Transverse colon (tissue), 4 donors: Measurements from ENCODE around the gene MEMO1. TPM values are rescaled to one million over a fixed set of nuclear protein-coding genes. Genes with fewer than 3 reads are reported as not detected.

ENCODE experiments used
- DNase-seq: peaks from one replicate; pipeline ENCODE4 v3.0.0-alpha.2; 2019
- H3K27ac ChIP-seq, 4 donors: fragments of 200-600 bp; sonication (generic); 2 replicates each; pipeline ENCODE4 v1.5.1; 2016 to 2018; ENCODE audit warnings: inconsistent platforms in 4 of 4
- H3K27me3 ChIP-seq: fragments of 200-600 bp; sonication (generic); 2 replicates; pipeline ENCODE4 v1.5.1; 2017; ENCODE audit warnings: inconsistent platforms
- H3K36me3 ChIP-seq, 4 donors: fragments of 200-600 bp; sonication (generic); 2 replicates each; pipeline ENCODE4 v1.5.1; 2017 to 2019; ENCODE audit warnings: inconsistent platforms in 4 of 4
- H3K4me1 ChIP-seq, 4 donors: fragments of 200-600 bp; sonication (generic); 2 replicates each; pipeline ENCODE4 v1.5.1; 2017 to 2020; ENCODE audit warnings: inconsistent platforms in 4 of 4
- H3K4me3 ChIP-seq, 4 donors: fragments of 200-600 bp; sonication (generic); 1 replicate in 1 of 4; 2 replicates in 3 of 4; pipeline versions ENCODE4 v1.5.1 to v1.6.1; 2017 to 2019; ENCODE audit warnings: inconsistent platforms in 4 of 4
- H3K9me3 ChIP-seq, 2 donors: fragments of 200-600 bp; sonication (generic); 2 replicates each; pipeline ENCODE4 v1.5.1; 2017 to 2019; ENCODE audit warnings: inconsistent platforms in 2 of 2
- CTCF ChIP-seq, 5 experiments: fragments of 200-600 bp in 3 of 5; fragments of 450-650 bp in 2 of 5; sonication (generic) in 3 of 5; IDR thresholded peaks; 1 replicate in 2 of 5; 2 replicates in 3 of 5; pipeline ENCODE4 v1.5.1; 2016 to 2017; ENCODE audit warnings: antibody characterized with exemption in 5 of 5, inconsistent platforms in 3 of 5, mild to moderate bottlenecking in 2 of 5, moderate library complexity in 1 of 5
- EP300 ChIP-seq: sonication (generic); formaldehyde crosslinking; IDR thresholded peaks from one replicate; pipeline ENCODE4 v1.6.1; 2017; ENCODE audit warnings: antibody characterized with exemption, low read depth
- POLR2A ChIP-seq: fragments of 450-650 bp; IDR thresholded peaks from one replicate; pipeline ENCODE4 v1.6.1; 2016; ENCODE audit warnings: antibody characterized with exemption, mild to moderate bottlenecking, moderate library complexity
- POLR2AphosphoS5 ChIP-seq, 3 donors: sonication (generic); formaldehyde crosslinking; IDR thresholded peaks; one replicate each; pipeline ENCODE4 v1.6.1; 2016; ENCODE audit warnings: antibody characterized with exemption in 3 of 3
- WGBS, 2 donors: methylation state at CpG; one replicate each; pipeline ENCODE4 v1.1.5; 2018; ENCODE audit warnings: low coverage in 1 of 2; 5-methylcytosine and 5-hydroxymethylcytosine counted together
- in situ Hi-C, 4 donors: fragments of 200-750 bp; cut with MboI; loops; one replicate each; pipeline versions ENCODE4 v1.15.0 to v1.15.1; 2017; ENCODE audit warnings: low sequenced_read_pairs in 3 of 4, low pct_ligation_motif_present in 1 of 4, low pct_unique_long_range_greater_than_20kb in 1 of 4
- intact Hi-C: fragments of 100-400 bp; cut with DNase I; formaldehyde crosslinking; loops from one replicate; pipeline ENCODE4 v1.15.1; 2023; ENCODE audit warnings: low total_unique reads
- total RNA-seq, 4 donors: library from RNA; depleted of rRNA; stranded (reverse); fragments of >200 nt; gene quantifications; one replicate each; pipeline ENCODE4 v1.1.0, GENCODE V29; 2016

MEMO1 gene
- total RNA-seq, 4 donors from 2014 or later, result 7.5 to 25.1 (median 17.0) TPM

DNA sequence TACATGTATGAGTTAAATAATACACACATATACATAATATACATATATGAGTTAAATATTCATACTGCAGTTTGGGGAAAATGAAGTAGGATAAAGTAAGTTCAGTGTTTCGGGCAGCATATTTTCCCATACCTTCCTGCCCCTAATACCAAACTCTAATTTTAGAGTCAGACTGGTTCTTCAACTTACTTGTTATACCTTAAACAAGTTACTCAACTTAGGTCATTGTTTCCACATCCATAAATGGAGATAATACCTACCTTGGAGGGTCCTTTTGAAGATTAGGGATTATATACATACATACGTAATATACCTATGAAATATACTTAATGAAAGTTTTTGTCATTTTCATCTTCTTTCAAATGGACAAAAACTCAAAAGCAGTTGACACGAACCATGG lies 8.4 kb downstream of the MEMO1 start:
- 92% methylated on average over 3 of the region's 3 CpGs for whole genome bisulfite sequencing, 2 donors
- no peak for DNase-seq
- TF ChIP-seq POLR2AphosphoS5 (IDR thresholded peaks at IDR 0.05) (no peak), EP300 (no peak), CTCF (IDR thresholded peaks at IDR 0.05) (no peak), POLR2A (no peak)
- Histone ChIP-seq H3K27ac (no peak overlapping the region), H3K4me3 (no peak overlapping the region), H3K27me3 (no peaks in the 10 kb centered on the region), H3K4me1 (peaks cover 0 to 16% (median 7%) of the 10 kb centered on the region in 4 donors), H3K36me3 (no peaks in the 10 kb centered on the region), H3K9me3 (no peaks in the 10 kb centered on the region)
- intact Hi-C loops (no loop called here), in situ Hi-C loops (no loop called here)

- Histone ChIP-seq H3K4me1 (peaks cover 0 to 6% (median 0%) of the 10 kb centered on the region in 4 donors), H3K27ac (no peak overlapping the region), H3K4me3 (no peak overlapping the region), H3K27me3 (no peaks in the 10 kb centered on the region), H3K9me3 (no peaks in the 10 kb centered on the region), H3K36me3 (no peaks in the 10 kb centered on the region)
- WGBS, 2 donors, result 92 to 100% methylated on average over 1 to 4 of the region's 4 CpGs
- no peak for TF ChIP-seq EP300
- no peak for TF ChIP-seq POLR2AphosphoS5 (IDR thresholded peaks at IDR 0.05)
- TF ChIP-seq POLR2A, result no peak
- no peak for TF ChIP-seq CTCF (IDR thresholded peaks at IDR 0.05)
- no peak for DNase-seq
- intact Hi-C loops (no loop called here), in situ Hi-C loops (no loop called here)
Measured at GRCh38 chr2:31999438-31999837, 11.4 kb downstream of the MEMO1 start.

DNA sequence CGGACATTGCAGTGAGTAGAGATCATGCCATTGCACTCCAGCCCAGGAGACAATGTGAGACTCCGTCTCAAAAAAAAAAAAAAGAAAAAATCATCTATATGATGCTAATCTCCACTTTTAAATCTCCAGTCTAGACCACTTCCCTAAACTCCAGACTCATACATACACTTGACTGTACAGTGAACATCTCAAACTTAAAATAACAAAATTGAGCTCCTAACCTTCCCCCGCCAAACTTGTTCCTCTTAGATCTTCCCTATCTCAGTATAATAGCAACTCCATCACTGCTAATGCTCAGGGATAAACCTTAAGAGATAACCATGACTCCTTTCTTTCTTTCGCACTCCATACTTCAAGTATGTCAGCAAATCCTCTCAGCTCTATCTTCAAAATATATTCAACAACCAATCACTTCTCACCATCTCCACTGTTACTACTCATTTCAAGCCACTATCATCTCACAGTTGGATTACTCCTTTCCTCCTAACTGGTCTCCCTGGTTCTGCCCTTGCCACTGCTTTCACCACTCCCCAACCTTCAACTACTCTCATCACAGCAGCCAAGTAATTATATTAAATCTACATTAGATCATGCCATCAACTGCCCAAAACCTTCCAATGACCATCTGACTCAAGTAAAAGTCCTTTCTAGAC lies 12.0 kb downstream of the MEMO1 start:
- no peaks in the 10 kb centered on the region for H3K27me3 ChIP-seq
- no peak for DNase-seq
- H3K36me3 ChIP-seq, result no peaks in the 10 kb centered on the region
- H3K9me3 ChIP-seq, result no peaks in the 10 kb centered on the region
- H3K4me1 ChIP-seq, result peaks cover 0 to 6% (median 0%) of the 10 kb centered on the region in 4 donors
- intact Hi-C loops (no loop called here), in situ Hi-C loops (no loop called here)
- TF ChIP-seq EP300, result no peak
- no peak for TF ChIP-seq CTCF (IDR thresholded peaks at IDR 0.05)
- no peak for TF ChIP-seq POLR2A
- H3K27ac ChIP-seq, result no peak overlapping the region
- no peak overlapping the region for H3K4me3 ChIP-seq
- 90 to 97% methylated on average over 4 of the region's 4 CpGs for WGBS, 2 donors

GRCh38 chr2:31997653-31998052 lies 13.2 kb downstream of the MEMO1 start:
- in situ Hi-C loops (no loop called here), intact Hi-C loops (no loop called here)
- no peaks in the 10 kb centered on the region for H3K36me3 ChIP-seq
- no peaks in the 10 kb centered on the region for H3K9me3 ChIP-seq
- no peak overlapping the region for H3K27ac ChIP-seq
- H3K4me1 ChIP-seq, result peaks cover 0 to 6% (median 0%) of the 10 kb centered on the region in 4 donors
- H3K4me3 ChIP-seq, result no peak overlapping the region
- TF ChIP-seq POLR2AphosphoS5 (IDR thresholded peaks at IDR 0.05), result no peak
- no peak for TF ChIP-seq POLR2A
- no peak for TF ChIP-seq EP300
- TF ChIP-seq CTCF (IDR thresholded peaks at IDR 0.05), result no peak
- no peaks in the 10 kb centered on the region for H3K27me3 ChIP-seq
- WGBS, 2 donors, result 72 to 80% methylated on average over 3 of the region's 3 CpGs
- no peak for DNase-seq
